Right lobe of liver (tissue), 6 donors: Measurements from ENCODE around the gene PBX4. TPM values are rescaled to one million over a fixed set of nuclear protein-coding genes. Genes with fewer than 3 reads are reported as not detected.

ENCODE experiments used
- ATAC-seq, 4 donors: fragments of 200-7000 bp; cut with Tn5 transposase; one replicate each; pipeline ENCODE4 v1.9.1; 2020; ENCODE audit warnings: mild to moderate bottlenecking in 4 of 4, moderate library complexity in 4 of 4
- DNase-seq, 3 donors: peaks; one replicate each; pipeline ENCODE4 v3.0.0-alpha.2; 2020
- H3K27ac ChIP-seq, 3 donors: fragments of 200-600 bp; one replicate each; pipeline ENCODE4 v1.8.0; 2022
- H3K27me3 ChIP-seq, 2 donors: fragments of 200-600 bp; one replicate each; pipeline ENCODE4 v1.8.0; 2022
- H3K36me3 ChIP-seq, 4 donors: fragments of 200-600 bp; sonication (generic) in 1 of 4; one replicate each; pipeline versions ENCODE4 v1.5.1 to v1.8.0; 2017 to 2022; ENCODE audit warnings: control low read depth in 1 of 4
- H3K4me1 ChIP-seq, 4 donors: fragments of 200-600 bp; sonication (generic) in 1 of 4; one replicate each; pipeline versions ENCODE4 v1.5.1 to v1.8.0; 2017 to 2022; ENCODE audit warnings: control low read depth in 1 of 4
- H3K4me3 ChIP-seq, 3 donors: fragments of 200-600 bp; one replicate each; pipeline ENCODE4 v1.8.0; 2022
- H3K9me3 ChIP-seq, 4 donors: fragments of 200-600 bp; sonication (generic) in 1 of 4; one replicate each; pipeline versions ENCODE4 v1.5.1 to v1.8.0; 2017 to 2022; ENCODE audit warnings: control low read depth in 1 of 4
- POLR2A ChIP-seq: fragments of 450-650 bp; IDR thresholded peaks from one replicate; pipeline ENCODE4 v1.6.1; 2017; ENCODE audit warnings: antibody characterized with exemption, mild to moderate bottlenecking
- WGBS: methylation state at CpG from one replicate; pipeline ENCODE4 v1.1.6; 2018; ENCODE audit warnings: low coverage, low lambda C conversion rate; ENCODE audit not compliant: insufficient coverage; ENCODE audit errors: missing lambda C conversion rate; 5-methylcytosine and 5-hydroxymethylcytosine counted together
- intact Hi-C, 2 donors: fragments of 100-400 bp; cut with DNase I; formaldehyde crosslinking; loops; one replicate each; pipeline versions ENCODE4 v1.11.2 to v1.14.1; 2022
- total RNA-seq, 6 experiments: library from RNA; depleted of rRNA in 2 of 6; stranded (reverse); fragments of >200 nt in 2 of 6; fragmentation: NEBNext Ultra II Directional in 3 of 6; extraction: Animal tissue kit (Norgen Biotek cat#: 25700) in 3 of 6; gene quantifications; one replicate each; pipeline versions ENCODE4 v1.1.0 to v1.2.4, GENCODE V29; 2016 to 2023
- TF ChIP-seq, protein P1 (sequence below), 4 donors: fragments of 200-600 bp in 3 of 4; fragments of 450-650 bp in 1 of 4; IDR thresholded peaks; one replicate each; pipeline versions ENCODE4 v1.5.1 to v1.8.0; 2016 to 2022; ENCODE audit warnings: antibody characterized with exemption in 4 of 4, mild to moderate bottlenecking in 2 of 4
- donor health status: DM: no; HTN: yes; CAD: no.
- donor health status: DM: no; HTN: no; CAD: no.
- donor health status: DM: no; HTN: no; CAD: no.
- donor health status: DM: no; HTN: yes; CAD: no.
- donor health status: DM: no; HTN: yes; CAD: no.

PBX4 gene
- total RNA-seq, 6 experiments from 2014 or later = 0.87 TPM; not detected in 5

DNA sequence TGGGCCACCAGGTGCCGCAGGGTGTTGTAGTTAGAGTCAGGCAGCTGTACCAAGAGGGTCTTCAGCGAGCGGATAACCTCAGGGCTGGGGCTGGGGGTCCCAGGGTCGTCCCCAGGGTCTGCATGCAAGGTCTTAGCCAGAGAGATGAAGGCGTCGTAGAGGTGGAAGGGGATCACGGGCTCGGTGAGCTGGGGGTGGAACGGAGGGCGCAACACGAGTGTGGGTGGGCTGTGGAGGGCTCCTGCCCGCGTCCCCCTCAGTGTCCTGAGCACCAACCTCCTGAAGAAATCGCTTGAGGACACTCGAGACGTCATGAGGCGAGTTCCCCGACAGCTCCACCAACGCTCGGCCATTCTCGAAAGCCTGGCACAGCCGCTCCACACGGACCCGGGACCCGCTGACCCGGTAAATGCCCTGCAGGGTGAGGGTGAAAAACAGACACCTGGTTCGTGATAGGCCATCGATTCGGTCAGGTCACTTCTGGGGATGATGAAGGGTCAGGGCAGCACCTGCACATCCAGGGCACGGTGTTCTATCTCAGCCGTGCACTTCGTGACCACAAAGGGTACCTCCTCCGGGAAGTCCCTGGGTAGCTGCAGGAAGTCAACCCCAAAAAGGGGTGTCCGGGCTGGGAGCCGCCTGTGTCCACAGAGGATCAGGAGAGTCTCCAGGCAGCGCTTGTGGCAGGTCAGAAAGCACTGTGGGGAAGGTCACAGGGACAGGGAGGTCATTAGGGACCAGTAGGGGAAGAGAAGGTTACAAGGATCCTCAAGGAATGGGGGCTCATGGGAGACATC, 16.2 kb upstream of the PBX4 start:
- H3K27ac ChIP-seq = no peak overlapping the region
- 92% methylated on average over 18 of the region's 36 CpGs for WGBS
- peaks cover 0 to 5% (median 0%) of the 10 kb centered on the region in 4 donors for H3K36me3 ChIP-seq
- intact Hi-C loops = no loop called here
- H3K4me1 ChIP-seq = no peaks in the 10 kb centered on the region
- DNase-seq (no peak), ATAC-seq (no peak)
- H3K4me3 ChIP-seq = no peak overlapping the region
- TF ChIP-seq, protein P1, sequence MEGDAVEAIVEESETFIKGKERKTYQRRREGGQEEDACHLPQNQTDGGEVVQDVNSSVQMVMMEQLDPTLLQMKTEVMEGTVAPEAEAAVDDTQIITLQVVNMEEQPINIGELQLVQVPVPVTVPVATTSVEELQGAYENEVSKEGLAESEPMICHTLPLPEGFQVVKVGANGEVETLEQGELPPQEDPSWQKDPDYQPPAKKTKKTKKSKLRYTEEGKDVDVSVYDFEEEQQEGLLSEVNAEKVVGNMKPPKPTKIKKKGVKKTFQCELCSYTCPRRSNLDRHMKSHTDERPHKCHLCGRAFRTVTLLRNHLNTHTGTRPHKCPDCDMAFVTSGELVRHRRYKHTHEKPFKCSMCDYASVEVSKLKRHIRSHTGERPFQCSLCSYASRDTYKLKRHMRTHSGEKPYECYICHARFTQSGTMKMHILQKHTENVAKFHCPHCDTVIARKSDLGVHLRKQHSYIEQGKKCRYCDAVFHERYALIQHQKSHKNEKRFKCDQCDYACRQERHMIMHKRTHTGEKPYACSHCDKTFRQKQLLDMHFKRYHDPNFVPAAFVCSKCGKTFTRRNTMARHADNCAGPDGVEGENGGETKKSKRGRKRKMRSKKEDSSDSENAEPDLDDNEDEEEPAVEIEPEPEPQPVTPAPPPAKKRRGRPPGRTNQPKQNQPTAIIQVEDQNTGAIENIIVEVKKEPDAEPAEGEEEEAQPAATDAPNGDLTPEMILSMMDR (IDR thresholded peaks at IDR 0.05) = no peak
- no peak for TF ChIP-seq POLR2A
- H3K9me3 ChIP-seq = no peaks in the 10 kb centered on the region
- no peaks in the 10 kb centered on the region for H3K27me3 ChIP-seq

DNA sequence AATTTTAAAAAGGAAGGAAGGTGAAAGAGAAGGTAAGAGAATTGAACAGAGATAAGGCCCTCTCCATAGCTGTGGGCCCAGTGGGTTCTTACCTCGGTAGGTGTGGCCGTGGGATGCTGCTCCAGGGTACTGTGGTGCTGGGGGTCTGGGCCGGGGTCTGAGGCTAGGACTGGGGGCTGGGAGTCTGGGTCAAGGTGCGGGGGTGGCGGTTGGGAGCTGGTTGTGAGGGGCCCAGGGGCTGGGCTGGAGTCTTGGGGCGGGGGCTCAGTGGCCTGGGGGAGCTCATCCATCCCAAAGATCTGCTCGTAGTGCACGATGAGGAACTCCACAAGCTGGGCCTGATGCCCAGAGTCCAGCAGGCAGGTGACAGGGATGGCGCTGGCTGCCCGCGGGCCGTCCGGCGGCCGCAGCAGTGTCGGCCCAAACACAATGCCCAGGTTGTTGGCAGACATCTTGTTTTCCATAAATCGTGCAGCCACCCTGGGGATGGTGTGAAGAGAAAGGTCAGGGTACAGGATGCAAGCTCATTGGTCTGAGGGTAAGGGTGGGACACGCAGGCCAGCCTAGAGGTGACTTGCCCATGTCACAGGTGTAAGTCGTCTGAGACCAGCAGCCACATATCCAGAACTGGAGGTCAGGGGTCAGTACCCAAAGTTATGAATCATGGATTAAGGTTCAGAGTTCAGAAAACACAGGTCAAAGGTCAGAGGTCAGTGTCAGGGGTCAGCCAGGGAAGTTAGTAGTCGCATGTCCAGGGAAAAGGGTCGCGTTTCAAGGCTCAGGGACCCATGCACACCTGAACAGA, 15.4 kb upstream of the PBX4 start:
- Histone ChIP-seq H3K36me3 (peaks cover 0 to 5% (median 0%) of the 10 kb centered on the region in 4 donors), H3K4me1 (no peaks in the 10 kb centered on the region)

DNA sequence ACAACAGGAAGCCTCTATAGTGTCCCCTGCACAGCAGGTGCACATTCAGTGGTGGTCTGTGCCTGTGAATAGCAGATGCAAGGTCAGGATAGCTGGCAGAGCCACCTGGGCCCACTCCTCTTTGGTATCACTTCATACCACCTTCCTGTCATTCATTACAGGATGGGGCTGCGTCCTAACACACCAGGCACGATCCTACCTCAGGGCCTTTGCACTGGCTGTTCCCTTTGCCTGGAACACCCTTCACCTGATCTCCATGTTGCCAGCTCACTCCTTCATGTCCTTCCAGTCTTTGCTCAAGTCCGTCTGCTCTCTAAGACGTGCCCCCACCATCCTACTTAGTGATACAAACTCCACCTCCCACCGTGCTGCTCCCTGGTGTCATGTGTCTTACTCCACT, 14.2 kb upstream of the PBX4 start:
- Histone ChIP-seq H3K27ac (no peak overlapping the region), H3K4me3 (no peak overlapping the region), H3K9me3 (no peaks in the 10 kb centered on the region), H3K4me1 (peaks cover 0 to 10% (median 0%) of the 10 kb centered on the region in 4 donors), H3K27me3 (no peaks in the 10 kb centered on the region), H3K36me3 (peaks cover 0 to 5% (median 0%) of the 10 kb centered on the region in 4 donors)
- intact Hi-C loops = no loop called here
- 88% methylated on average over 3 of the region's 5 CpGs for WGBS
- DNase-seq = no peak
- no peak for ATAC-seq
- TF ChIP-seq POLR2A = no peak
- TF ChIP-seq, protein P1 (IDR thresholded peaks at IDR 0.05) = no peak

More for the DNA sequence above, 15.4 kb upstream of the PBX4 start:
- Histone ChIP-seq H3K27me3 (no peaks in the 10 kb centered on the region), H3K4me3 (no peak overlapping the region), H3K9me3 (no peaks in the 10 kb centered on the region), H3K27ac (no peak overlapping the region)
- intact Hi-C loops = no loop called here
- TF ChIP-seq POLR2A = no peak
- TF ChIP-seq, protein P1 (IDR thresholded peaks at IDR 0.05) = no peak
- DNase-seq = no peak
- ATAC-seq = no peak
- WGBS = 90% methylated on average over 7 of the region's 22 CpGs

DNA sequence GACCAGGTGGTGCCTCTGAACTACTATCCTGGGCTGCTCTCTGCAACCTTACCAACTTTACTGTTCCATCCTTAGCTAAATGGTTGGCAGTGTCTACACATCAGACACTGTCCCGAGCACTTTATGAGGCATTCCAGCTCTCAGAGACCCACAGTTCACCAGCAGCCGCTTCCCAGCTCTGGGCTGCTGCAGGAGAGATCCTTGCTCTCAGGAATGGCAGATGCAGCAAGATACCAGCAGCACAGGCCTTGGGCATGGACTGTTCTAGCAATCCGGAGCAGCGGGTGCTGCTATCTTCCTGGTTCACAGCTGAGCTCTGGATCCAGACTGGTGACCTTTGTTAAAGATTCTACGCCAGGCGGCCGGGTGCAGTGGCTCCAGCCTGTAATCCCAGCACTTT, 12.9 kb upstream of the PBX4 start:
- ATAC-seq (no peak), DNase-seq (no peak)
- no peaks in the 10 kb centered on the region for H3K9me3 ChIP-seq
- peaks cover 0 to 5% (median 0%) of the 10 kb centered on the region in 4 donors for H3K36me3 ChIP-seq
- H3K27me3 ChIP-seq = no peaks in the 10 kb centered on the region
- no peak for TF ChIP-seq POLR2A
- TF ChIP-seq, protein P1 (IDR thresholded peaks at IDR 0.05) = no peak
- H3K4me3 ChIP-seq = no peak overlapping the region
- intact Hi-C loops = no loop called here
- whole genome bisulfite sequencing = no CpG with 5 or more reads among the region's 7 CpGs
- H3K27ac ChIP-seq = no peak overlapping the region
- H3K4me1 ChIP-seq = peaks cover 0 to 10% (median 0%) of the 10 kb centered on the region in 4 donors
